Measurements from ENCODE around the gene PRKAG2. TPM values are rescaled to one million over a fixed set of nuclear protein-coding genes. Genes with fewer than 3 reads are reported as not detected.

Gene PRKAG2
- total RNA-seq, 3 donors from 2014 or later, result 42.4 to 48.5 (median 46.6) TPM

GRCh38 chr7:151871904-151872303 is 5.0 kb downstream of the PRKAG2 start:
- no peak for TF ChIP-seq CTCF (IDR thresholded peaks at IDR 0.05)
- Histone ChIP-seq H3K4me1 (ENCODE audit: low read depth) (peaks cover 19% of the 10 kb centered on the region), H3K36me3 (ENCODE audit: low read depth) (no peaks in the 10 kb centered on the region), H3K4me3 (no peak overlapping the region), H3K9me3 (no peaks in the 10 kb centered on the region)
- no peak for ATAC-seq
- intact Hi-C loops (cut with DNase I, micrococcal nuclease), result no loop called here
- DNase-seq, result peak in 1 of 3 donors; percentile 40

- ATAC-seq, result no peak
- no peak overlapping the region for H3K4me3 ChIP-seq
- intact Hi-C loops (cut with DNase I, micrococcal nuclease), result no loop called here
- no peaks in the 10 kb centered on the region for H3K9me3 ChIP-seq
- H3K4me1 ChIP-seq (ENCODE audit: low read depth), result peaks cover 19% of the 10 kb centered on the region
- no peak for TF ChIP-seq CTCF (IDR thresholded peaks at IDR 0.05)
- H3K36me3 ChIP-seq (ENCODE audit: low read depth), result no peaks in the 10 kb centered on the region
- DNase-seq, result peak in 1 of 3 donors; percentile 22
Observed at GRCh38 chr7:151871189-151871735, 5.7 kb downstream of the PRKAG2 start.

- no peaks in the 10 kb centered on the region for H3K9me3 ChIP-seq
- peaks cover 18% of the 10 kb centered on the region for H3K4me1 ChIP-seq (ENCODE audit: low read depth)
- TF ChIP-seq CTCF (IDR thresholded peaks at IDR 0.05), result no peak
- intact Hi-C loops (cut with DNase I, micrococcal nuclease), result no loop called here
- no peak overlapping the region for H3K4me3 ChIP-seq
- H3K36me3 ChIP-seq (ENCODE audit: low read depth), result no peaks in the 10 kb centered on the region
- ATAC-seq, result no peak
- peak in 1 of 3 donors; percentile 36 for DNase-seq
Observed at GRCh38 chr7:151869968-151870918, 6.7 kb downstream of the PRKAG2 start.

GRCh38 chr7:151869455-151869854 is 7.5 kb downstream of the PRKAG2 start:
- peak in 1 of 3 donors; percentile 37 for DNase-seq
- Histone ChIP-seq H3K4me1 (ENCODE audit: low read depth) (peaks cover 11% of the 10 kb centered on the region), H3K9me3 (no peaks in the 10 kb centered on the region), H3K36me3 (ENCODE audit: low read depth) (no peaks in the 10 kb centered on the region), H3K4me3 (no peak overlapping the region)
- no peak for TF ChIP-seq CTCF (IDR thresholded peaks at IDR 0.05)
- intact Hi-C loops (cut with DNase I, micrococcal nuclease), result no loop called here
- ATAC-seq, result no peak

GRCh38 chr7:151869109-151869428 is 7.8 kb downstream of the PRKAG2 start:
- no peaks in the 10 kb centered on the region for H3K36me3 ChIP-seq (ENCODE audit: low read depth)
- intact Hi-C loops (cut with DNase I, micrococcal nuclease), result no loop called here
- ATAC-seq (no peak), DNase-seq (no peak)
- no peaks in the 10 kb centered on the region for H3K9me3 ChIP-seq
- H3K4me1 ChIP-seq (ENCODE audit: low read depth), result peaks cover 11% of the 10 kb centered on the region
- TF ChIP-seq CTCF (IDR thresholded peaks at IDR 0.05), result no peak
- no peak overlapping the region for H3K4me3 ChIP-seq

Measured in mucosa of descending colon (tissue), 3 donors.